Gastroesophageal sphincter (tissue), 4 donors: Measurements from ENCODE around the gene SLC25A19. TPM values are rescaled to one million over a fixed set of nuclear protein-coding genes. Genes with fewer than 3 reads are reported as not detected.

ENCODE experiments used
- ATAC-seq: fragments of 150-250 bp; one replicate; pipeline ENCODE4 v1.9.1; 2016; ENCODE audit warnings: mild to moderate bottlenecking, moderate library complexity
- H3K27ac ChIP-seq, 4 donors: fragments of 200-600 bp; sonication (generic) in 3 of 4; 1 replicate in 3 of 4; 2 replicates in 1 of 4; pipeline ENCODE4 v1.5.1; 2016 to 2019
- H3K27me3 ChIP-seq: fragments of 200-600 bp; sonication (generic); one replicate; pipeline ENCODE4 v1.5.1; 2019
- H3K36me3 ChIP-seq, 2 donors: fragments of 200-600 bp; sonication (generic); one replicate each; pipeline ENCODE4 v1.5.1; 2019; ENCODE audit warnings: control low read depth in 1 of 2
- H3K4me1 ChIP-seq, 3 donors: fragments of 200-600 bp; sonication (generic); 1 replicate in 2 of 3; 2 replicates in 1 of 3; pipeline ENCODE4 v1.5.1; 2016 to 2019; ENCODE audit warnings: control low read depth in 2 of 3
- H3K4me3 ChIP-seq, 2 donors: fragments of 200-600 bp; sonication (generic); one replicate each; pipeline ENCODE4 v1.5.1; 2019; ENCODE audit warnings: mild to moderate bottlenecking in 1 of 2, moderate library complexity in 1 of 2
- H3K9me3 ChIP-seq, 3 donors: fragments of 200-600 bp; sonication (generic); one replicate each; pipeline ENCODE4 v1.5.1; 2017 to 2019; ENCODE audit warnings: control low read depth in 2 of 3
- EP300 ChIP-seq: sonication (generic); formaldehyde crosslinking; IDR thresholded peaks from one replicate; pipeline ENCODE4 v1.6.1; 2017; ENCODE audit warnings: antibody characterized with exemption, mild to moderate bottlenecking
- POLR2A ChIP-seq, 2 donors: fragments of 450-650 bp; IDR thresholded peaks; one replicate each; pipeline ENCODE4 v1.6.1; 2017; ENCODE audit warnings: antibody characterized with exemption in 2 of 2, mild to moderate bottlenecking in 2 of 2, moderate library complexity in 1 of 2
- POLR2AphosphoS5 ChIP-seq: sonication (generic); formaldehyde crosslinking; IDR thresholded peaks from one replicate; pipeline ENCODE4 v1.6.1; 2017; ENCODE audit warnings: antibody characterized with exemption
- WGBS, 2 donors: methylation state at CpG; one replicate each; pipeline ENCODE4 v1.1.5; 2018; ENCODE audit warnings: low coverage in 1 of 2; 5-methylcytosine and 5-hydroxymethylcytosine counted together
- total RNA-seq, 4 donors: library from RNA; depleted of rRNA; stranded (reverse); fragments of >200 nt; gene quantifications; one replicate each; pipeline ENCODE4 v1.1.0, GENCODE V29; 2016
- TF ChIP-seq, protein P1 (sequence below), 4 experiments: fragments of 200-600 bp in 2 of 4; fragments of 450-650 bp in 2 of 4; sonication (generic) in 1 of 4; IDR thresholded peaks; one replicate each; pipeline ENCODE4 v1.5.1; 2017 to 2019; ENCODE audit warnings: antibody characterized with exemption in 4 of 4, mild to moderate bottlenecking in 2 of 4, moderate library complexity in 2 of 4

SLC25A19 gene
- total RNA-seq, 4 donors from 2014 or later: 7.3 to 14.5 (median 13.4) TPM

DNA sequence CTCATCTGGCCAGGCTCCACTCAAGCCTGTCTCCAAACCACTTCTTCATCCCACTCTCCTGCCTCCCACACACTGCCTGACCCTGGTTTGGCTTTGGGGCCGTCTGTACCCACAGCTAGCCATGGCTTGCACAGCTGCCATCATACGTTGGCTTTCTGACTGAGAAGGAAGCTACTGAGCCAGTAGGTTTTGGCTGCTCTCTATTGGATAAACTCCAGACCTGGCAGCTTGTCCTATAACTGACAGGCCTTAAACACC, 22.2 kb downstream of the SLC25A19 start:
- H3K27ac ChIP-seq: no peak overlapping the region
- WGBS, 2 donors: no CpG with 5 or more reads among the region's 2 CpGs
- H3K27me3 ChIP-seq: no peaks in the 10 kb centered on the region
- peaks cover 0 to 50% of the 10 kb centered on the region in 2 donors for H3K36me3 ChIP-seq
- TF ChIP-seq, protein P1, sequence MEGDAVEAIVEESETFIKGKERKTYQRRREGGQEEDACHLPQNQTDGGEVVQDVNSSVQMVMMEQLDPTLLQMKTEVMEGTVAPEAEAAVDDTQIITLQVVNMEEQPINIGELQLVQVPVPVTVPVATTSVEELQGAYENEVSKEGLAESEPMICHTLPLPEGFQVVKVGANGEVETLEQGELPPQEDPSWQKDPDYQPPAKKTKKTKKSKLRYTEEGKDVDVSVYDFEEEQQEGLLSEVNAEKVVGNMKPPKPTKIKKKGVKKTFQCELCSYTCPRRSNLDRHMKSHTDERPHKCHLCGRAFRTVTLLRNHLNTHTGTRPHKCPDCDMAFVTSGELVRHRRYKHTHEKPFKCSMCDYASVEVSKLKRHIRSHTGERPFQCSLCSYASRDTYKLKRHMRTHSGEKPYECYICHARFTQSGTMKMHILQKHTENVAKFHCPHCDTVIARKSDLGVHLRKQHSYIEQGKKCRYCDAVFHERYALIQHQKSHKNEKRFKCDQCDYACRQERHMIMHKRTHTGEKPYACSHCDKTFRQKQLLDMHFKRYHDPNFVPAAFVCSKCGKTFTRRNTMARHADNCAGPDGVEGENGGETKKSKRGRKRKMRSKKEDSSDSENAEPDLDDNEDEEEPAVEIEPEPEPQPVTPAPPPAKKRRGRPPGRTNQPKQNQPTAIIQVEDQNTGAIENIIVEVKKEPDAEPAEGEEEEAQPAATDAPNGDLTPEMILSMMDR (IDR thresholded peaks at IDR 0.05): no peak
- TF ChIP-seq POLR2A (IDR thresholded peaks at IDR 0.05) (no peak), POLR2AphosphoS5 (no peak), EP300 (no peak)
- ATAC-seq: no peak
- peaks cover 0 to 40% (median 18%) of the 10 kb centered on the region in 3 donors for H3K4me1 ChIP-seq
- H3K4me3 ChIP-seq: no peak overlapping the region
- no peaks in the 10 kb centered on the region for H3K9me3 ChIP-seq

DNA sequence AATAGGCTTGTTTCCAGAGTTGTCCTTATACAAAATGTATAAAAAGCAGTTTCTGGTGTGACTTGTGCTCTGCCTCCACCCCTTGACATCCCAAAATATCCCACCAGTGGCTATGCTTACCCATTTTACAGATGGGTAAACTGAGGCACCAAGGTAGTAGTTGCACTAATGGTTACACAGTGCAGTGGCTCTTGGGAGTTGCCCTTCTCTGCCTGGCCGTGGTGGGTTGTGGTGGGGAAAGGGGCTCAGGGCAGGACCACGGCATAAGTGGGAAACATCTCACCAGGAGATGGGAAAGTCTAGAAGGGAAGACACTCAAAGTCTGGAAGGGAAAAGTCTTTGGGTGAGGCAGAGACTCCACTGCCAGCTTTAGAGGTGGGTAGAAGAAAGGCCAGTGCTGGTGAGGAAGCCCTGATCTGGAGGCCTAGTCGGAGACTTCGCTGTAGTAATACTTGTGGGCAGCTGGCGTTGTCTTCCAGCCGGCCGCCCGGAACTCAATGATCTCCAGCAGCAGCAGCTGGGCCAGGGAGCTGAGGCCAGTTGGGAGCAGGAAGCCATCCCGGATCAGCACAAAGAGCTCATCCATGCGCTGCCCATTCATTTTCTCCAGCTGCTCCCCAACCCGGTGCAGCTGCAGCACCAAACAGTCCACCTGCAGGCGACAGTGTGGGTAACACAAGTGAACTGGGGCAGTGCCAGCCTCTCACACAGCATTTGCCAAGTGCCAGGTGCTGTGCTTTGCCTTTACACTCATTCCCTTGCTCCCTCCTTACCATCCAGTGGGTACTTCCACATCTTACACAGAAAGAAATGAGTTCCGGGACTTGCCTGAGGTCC, 22.7 kb downstream of the SLC25A19 start:
- no peaks in the 10 kb centered on the region for H3K27me3 ChIP-seq
- H3K9me3 ChIP-seq: no peaks in the 10 kb centered on the region
- no peak overlapping the region for H3K4me3 ChIP-seq
- TF ChIP-seq EP300: no peak
- H3K27ac ChIP-seq: no peak overlapping the region
- WGBS, 2 donors: 77 to 84% methylated on average over 10 of the region's 13 CpGs
- peaks cover 0 to 50% of the 10 kb centered on the region in 2 donors for H3K36me3 ChIP-seq
- no peak for ATAC-seq
- H3K4me1 ChIP-seq: peaks cover 0 to 35% (median 15%) of the 10 kb centered on the region in 3 donors

DNA sequence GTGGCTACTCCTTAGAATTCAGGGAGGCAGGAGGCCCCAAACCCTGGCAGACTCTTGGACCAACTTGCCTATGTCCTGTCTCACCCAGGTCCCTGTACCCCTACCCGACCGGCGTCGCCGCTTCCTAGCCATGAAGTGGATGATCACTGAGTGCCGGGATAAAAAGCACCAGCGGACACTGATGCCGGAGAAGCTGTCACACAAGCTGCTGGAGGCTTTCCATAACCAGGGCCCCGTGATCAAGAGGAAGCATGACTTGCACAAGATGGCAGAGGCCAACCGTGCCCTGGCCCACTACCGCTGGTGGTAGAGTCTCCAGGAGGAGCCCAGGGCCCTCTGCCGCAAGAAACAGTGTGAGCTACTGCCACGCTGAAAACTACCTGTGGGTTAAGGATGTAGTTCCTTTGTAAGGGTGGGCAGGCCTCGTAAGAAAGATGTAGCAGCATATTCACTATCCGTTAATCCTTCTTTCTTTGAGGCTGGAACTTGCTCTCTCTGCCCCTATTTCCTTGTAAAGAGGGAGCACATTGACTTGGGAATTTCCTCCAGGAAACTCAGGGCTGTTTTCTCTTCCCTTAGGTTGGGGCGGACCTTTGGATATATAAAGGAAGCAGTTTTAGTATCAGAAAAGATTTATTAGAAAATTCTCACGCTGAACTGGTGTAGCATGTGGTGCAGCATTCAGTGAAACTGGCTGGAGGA, 23.5 kb downstream of the SLC25A19 start:
- H3K9me3 ChIP-seq: no peaks in the 10 kb centered on the region
- no peak for ATAC-seq
- peaks cover 0 to 37% (median 15%) of the 10 kb centered on the region in 3 donors for H3K4me1 ChIP-seq
- H3K27ac ChIP-seq: no peak overlapping the region
- H3K36me3 ChIP-seq: peaks cover 0 to 50% of the 10 kb centered on the region in 2 donors
- no peaks in the 10 kb centered on the region for H3K27me3 ChIP-seq
- 73 to 82% methylated on average over 3 to 9 of the region's 17 CpGs for WGBS, 2 donors
- TF ChIP-seq EP300 (no peak), POLR2A (IDR thresholded peaks at IDR 0.05) (no peak), POLR2AphosphoS5 (no peak)
- TF ChIP-seq, protein P1 (IDR thresholded peaks at IDR 0.05): no peak
- no peak overlapping the region for H3K4me3 ChIP-seq

DNA sequence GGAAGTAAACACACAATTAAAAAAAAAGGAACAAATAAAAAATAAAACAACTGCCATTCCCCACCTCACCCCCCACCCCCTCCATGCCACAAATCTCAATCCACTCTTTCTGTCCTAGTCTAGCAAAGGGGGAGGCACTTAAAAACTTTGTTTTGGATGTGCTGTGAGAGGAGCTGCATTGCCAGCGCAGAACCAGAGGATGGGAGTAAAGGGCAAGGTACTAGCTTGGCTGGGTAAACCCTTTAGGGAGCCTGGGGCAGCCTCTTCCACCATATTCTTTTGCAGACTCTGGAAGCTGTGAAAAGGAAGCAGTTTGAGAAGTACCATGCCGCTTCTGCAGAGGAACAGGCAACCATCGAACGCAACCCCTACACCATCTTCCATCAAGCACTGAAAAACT, 26.2 kb downstream of the SLC25A19 start:
- Histone ChIP-seq H3K9me3 (no peaks in the 10 kb centered on the region), H3K4me1 (peaks cover 8 to 52% (median 24%) of the 10 kb centered on the region in 3 donors), H3K36me3 (peaks cover 0 to 50% of the 10 kb centered on the region in 2 donors), H3K4me3 (no peak overlapping the region), H3K27ac (no peak overlapping the region), H3K27me3 (no peaks in the 10 kb centered on the region)
- WGBS, 2 donors: 92% methylated on average over 3 of the region's 4 CpGs; no CpG with 5 or more reads in 1 of the 2 donors
- ATAC-seq: no peak
- TF ChIP-seq, protein P1 (IDR thresholded peaks at IDR 0.05): no peak
- TF ChIP-seq POLR2AphosphoS5: no peak
- no peak for TF ChIP-seq POLR2A (IDR thresholded peaks at IDR 0.05)
- TF ChIP-seq EP300: no peak

DNA sequence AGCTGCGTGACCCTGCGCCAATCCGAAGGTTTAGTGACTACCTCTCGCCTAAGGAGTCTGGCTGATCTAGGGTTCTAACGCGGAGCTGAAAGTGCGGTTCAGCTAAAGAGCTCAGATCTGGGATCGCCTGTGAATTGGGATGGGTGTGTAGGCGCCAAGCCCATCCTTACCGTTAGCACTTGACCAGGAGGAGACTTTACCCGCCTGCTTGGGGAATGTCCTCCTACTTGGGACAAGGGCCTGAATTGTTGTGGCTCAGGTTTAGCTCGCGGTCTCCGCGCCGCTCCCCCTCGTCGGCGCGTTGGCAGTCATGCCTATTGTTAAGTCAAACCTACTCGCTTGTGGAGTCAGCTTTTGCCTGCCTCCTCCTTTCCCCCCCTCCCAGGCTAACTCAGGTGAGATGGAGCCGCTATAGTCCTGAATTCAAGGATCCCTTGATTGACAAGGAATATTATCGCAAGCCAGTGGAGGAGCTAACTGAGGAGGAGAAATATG, 27.1 kb downstream of the SLC25A19 start:
- peak overlapping the region; percentile 70 to 99 for H3K4me3 ChIP-seq
- ATAC-seq: peak; percentile 37
- WGBS, 2 donors: 5 to 20% methylated on average over 1 to 4 of the region's 23 CpGs
- H3K4me1 ChIP-seq: peaks cover 8 to 49% (median 24%) of the 10 kb centered on the region in 3 donors
- TF ChIP-seq, protein P1 (IDR thresholded peaks at IDR 0.05): no peak
- no peak for TF ChIP-seq EP300
- no peak for TF ChIP-seq POLR2AphosphoS5
- TF ChIP-seq POLR2A (IDR thresholded peaks at IDR 0.05): no peak
- no peaks in the 10 kb centered on the region for H3K27me3 ChIP-seq
- H3K9me3 ChIP-seq: no peaks in the 10 kb centered on the region
- peaks cover 0 to 43% of the 10 kb centered on the region in 2 donors for H3K36me3 ChIP-seq
- H3K27ac ChIP-seq: peak overlapping the region; percentile 77 to 95 (median 90)
